Parathyroid adenoma (tissue), 2 donors: ENCODE data around the gene ETFB.

ENCODE experiments used
- H2AFZ ChIP-seq: fragments of 300-600 bp; sonication (generic); one replicate; pipeline ENCODE4 v1.7.0; 2017; ENCODE audit warnings: antibody characterized with exemption, mild to moderate bottlenecking
- H3K27ac ChIP-seq: fragments of 300-600 bp; sonication (generic); one replicate; pipeline ENCODE4 v1.7.0; 2017
- H3K27me3 ChIP-seq: fragments of 300-600 bp; sonication (generic); one replicate; pipeline ENCODE4 v1.7.0; 2017; ENCODE audit warnings: low read length; ENCODE audit not compliant: control insufficient read depth, insufficient read depth
- H3K36me3 ChIP-seq: fragments of 300-600 bp; sonication (generic); one replicate; pipeline ENCODE4 v1.7.0; 2017; ENCODE audit warnings: low read length; ENCODE audit not compliant: control insufficient read depth, insufficient read depth
- H3K4me1 ChIP-seq: fragments of 300-600 bp; sonication (generic); one replicate; pipeline ENCODE4 v1.7.0; 2017; ENCODE audit warnings: control low read depth
- H3K4me2 ChIP-seq: fragments of 300-600 bp; sonication (generic); one replicate; pipeline ENCODE4 v1.7.0; 2017; ENCODE audit warnings: low read length
- H3K4me3 ChIP-seq: fragments of 300-600 bp; sonication (generic); one replicate; pipeline ENCODE4 v1.7.0; 2017; ENCODE audit warnings: low read depth, low read length
- H3K79me2 ChIP-seq: fragments of 300-600 bp; sonication (generic); one replicate; pipeline ENCODE4 v1.7.0; 2017; ENCODE audit warnings: control low read depth
- H3K9ac ChIP-seq: fragments of 300-600 bp; sonication (generic); one replicate; pipeline ENCODE4 v1.7.0; 2017; ENCODE audit warnings: mild to moderate bottlenecking
- H3K9me3 ChIP-seq: fragments of 300-600 bp; sonication (generic); one replicate; pipeline ENCODE4 v1.7.0; 2017; ENCODE audit warnings: low read length; ENCODE audit not compliant: control insufficient read depth
- TF ChIP-seq, protein P1 (sequence below): fragments of 300-600 bp; sonication (generic); IDR thresholded peaks from one replicate; pipeline ENCODE4 v1.7.0; 2017; ENCODE audit warnings: antibody characterized with exemption, mild to moderate bottlenecking
- donor health status: primary hyperparathyroidism.

ETFB gene

GRCh38 chr19:51296336-51297093 lies 69.7 kb downstream of the ETFB start:
- Histone ChIP-seq H3K9me3 (no peaks in the 10 kb centered on the region), H3K4me1 (peaks cover 7% of the 10 kb centered on the region), H3K4me2 (no peak overlapping the region), H3K79me2 (no peaks in the 10 kb centered on the region), H2AFZ (peak overlapping the region; percentile 30), H3K4me3 (no peak overlapping the region), H3K9ac (no peak overlapping the region), H3K36me3 (no peaks in the 10 kb centered on the region), H3K27me3 (no peaks in the 10 kb centered on the region), H3K27ac (no peak overlapping the region)
- TF ChIP-seq, protein P1, sequence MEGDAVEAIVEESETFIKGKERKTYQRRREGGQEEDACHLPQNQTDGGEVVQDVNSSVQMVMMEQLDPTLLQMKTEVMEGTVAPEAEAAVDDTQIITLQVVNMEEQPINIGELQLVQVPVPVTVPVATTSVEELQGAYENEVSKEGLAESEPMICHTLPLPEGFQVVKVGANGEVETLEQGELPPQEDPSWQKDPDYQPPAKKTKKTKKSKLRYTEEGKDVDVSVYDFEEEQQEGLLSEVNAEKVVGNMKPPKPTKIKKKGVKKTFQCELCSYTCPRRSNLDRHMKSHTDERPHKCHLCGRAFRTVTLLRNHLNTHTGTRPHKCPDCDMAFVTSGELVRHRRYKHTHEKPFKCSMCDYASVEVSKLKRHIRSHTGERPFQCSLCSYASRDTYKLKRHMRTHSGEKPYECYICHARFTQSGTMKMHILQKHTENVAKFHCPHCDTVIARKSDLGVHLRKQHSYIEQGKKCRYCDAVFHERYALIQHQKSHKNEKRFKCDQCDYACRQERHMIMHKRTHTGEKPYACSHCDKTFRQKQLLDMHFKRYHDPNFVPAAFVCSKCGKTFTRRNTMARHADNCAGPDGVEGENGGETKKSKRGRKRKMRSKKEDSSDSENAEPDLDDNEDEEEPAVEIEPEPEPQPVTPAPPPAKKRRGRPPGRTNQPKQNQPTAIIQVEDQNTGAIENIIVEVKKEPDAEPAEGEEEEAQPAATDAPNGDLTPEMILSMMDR, result peak; percentile 22

GRCh38 chr19:51295382-51296126 lies 70.6 kb downstream of the ETFB start:
- Histone ChIP-seq H3K4me3 (no peak overlapping the region), H3K79me2 (no peaks in the 10 kb centered on the region), H3K9ac (no peak overlapping the region), H3K9me3 (no peaks in the 10 kb centered on the region), H3K36me3 (no peaks in the 10 kb centered on the region), H3K27me3 (no peaks in the 10 kb centered on the region), H3K4me2 (no peak overlapping the region), H2AFZ (peak overlapping the region; percentile 82), H3K4me1 (peaks cover 7% of the 10 kb centered on the region), H3K27ac (no peak overlapping the region)
- TF ChIP-seq, protein P1, result no peak
